ENCODE measurements around the gene MSRB1. TPM values are rescaled to one million over a fixed set of nuclear protein-coding genes. Genes with fewer than 3 reads are reported as not detected.

Gene MSRB1
- total RNA-seq, 1 donor from 2014 or later: 11.7 TPM

- Histone ChIP-seq H3K27me3 (ENCODE audit: control insufficient read depth, insufficient read depth, low read length) (no peaks in the 10 kb centered on the region), H3K4me3 (ENCODE audit: low read depth, low read length) (peak within 1 kb of the TSS; percentile 91), H3K36me3 (ENCODE audit: control insufficient read depth, insufficient read depth, low read length) (peaks cover 5% of the 10 kb centered on the region)
- TF ChIP-seq CTCF (IDR thresholded peaks at IDR 0.05; ENCODE audit: insufficient read depth, low read length, poor library complexity, severe bottlenecking): no peak
- DNase-seq (ENCODE audit: low read depth): peak; percentile 61
These were observed 28.9 kb upstream of the MSRB1 start, which contains the start of gene TBL3 for GRCh38 chr16:1971796-1972489. Gene TBL3 (plus strand): TSS chr16:1972053. CDS start chr16:1972165, 112 bp downstream.

GRCh38 chr16:1968146-1968953 lies 25.4 kb upstream of the MSRB1 start:
- TF ChIP-seq CTCF (IDR thresholded peaks at IDR 0.05; ENCODE audit: insufficient read depth, low read length, poor library complexity, severe bottlenecking): no peak

GRCh38 chr16:1966460-1966859 lies 23.5 kb upstream of the MSRB1 start, which contains the start of gene RNF151:
Gene RNF151 (plus strand): TSS chr16:1966856. CDS start chr16:1966882, 26 bp downstream.
- peaks cover 2% of the 10 kb centered on the region for H3K36me3 ChIP-seq (ENCODE audit: control insufficient read depth, insufficient read depth, low read length)
- DNase-seq (ENCODE audit: low read depth): no peak
- TF ChIP-seq CTCF (IDR thresholded peaks at IDR 0.05; ENCODE audit: insufficient read depth, low read length, poor library complexity, severe bottlenecking): no peak
- no peaks in the 10 kb centered on the region for H3K27me3 ChIP-seq (ENCODE audit: control insufficient read depth, insufficient read depth, low read length)
- peak within 1 kb of the TSS; percentile 81 for H3K4me3 ChIP-seq (ENCODE audit: low read depth, low read length)

More at GRCh38 chr16:1968146-1968953, 25.4 kb upstream of the MSRB1 start:
- no peaks in the 10 kb centered on the region for H3K27me3 ChIP-seq (ENCODE audit: control insufficient read depth, insufficient read depth, low read length)
- no peak for DNase-seq (ENCODE audit: low read depth)
- no peak overlapping the region for H3K4me3 ChIP-seq (ENCODE audit: low read depth, low read length)
- H3K36me3 ChIP-seq (ENCODE audit: control insufficient read depth, insufficient read depth, low read length): peaks cover 2% of the 10 kb centered on the region

- H3K27me3 ChIP-seq (ENCODE audit: control insufficient read depth, insufficient read depth, low read length): no peaks in the 10 kb centered on the region
- no peak for TF ChIP-seq CTCF (IDR thresholded peaks at IDR 0.05; ENCODE audit: insufficient read depth, low read length, poor library complexity, severe bottlenecking)
- H3K4me3 ChIP-seq (ENCODE audit: low read depth, low read length): peak overlapping the region; percentile 81
- DNase-seq (ENCODE audit: low read depth): no peak
- peaks cover 2% of the 10 kb centered on the region for H3K36me3 ChIP-seq (ENCODE audit: control insufficient read depth, insufficient read depth, low read length)
These were observed 22.5 kb upstream of the MSRB1 start for GRCh38 chr16:1965396-1966001.

- peaks cover 2% of the 10 kb centered on the region for H3K36me3 ChIP-seq (ENCODE audit: control insufficient read depth, insufficient read depth, low read length)
- no peak for TF ChIP-seq CTCF (IDR thresholded peaks at IDR 0.05; ENCODE audit: insufficient read depth, low read length, poor library complexity, severe bottlenecking)
- DNase-seq (ENCODE audit: low read depth): peak; percentile 91
- H3K4me3 ChIP-seq (ENCODE audit: low read depth, low read length): peak within 1 kb of the TSS; percentile 81
- no peaks in the 10 kb centered on the region for H3K27me3 ChIP-seq (ENCODE audit: control insufficient read depth, insufficient read depth, low read length)
These were observed 21.8 kb upstream of the MSRB1 start, which contains the start of gene RPS2 for GRCh38 chr16:1964506-1965395. Gene RPS2 (minus strand): TSS chr16:1964826. CDS start chr16:1964625, 201 bp downstream.
